Jurkat, Clone E6-1 (cell line): ENCODE data around the gene LEFTY2.
"Not testable (repeated sequence)": the region's sequence is repeated elsewhere in the genome, so short reads cannot be mapped to it uniquely, and the experiment has no call there.

Source experiments
- DNase-seq: peaks from one replicate; pipeline ENCODE4 v3.0.0-alpha.2; 2011; ENCODE audit warnings: low read depth, low spot score
- H3K4me3 ChIP-seq: 2 replicates; pipeline ENCODE4 v1.5.1; 2011; ENCODE audit warnings: mild to moderate bottlenecking, low read length, control low read depth, moderate library complexity

Gene LEFTY2

GRCh38 chr1:225958041-225958440, 17.0 kb upstream of the LEFTY2 start:
- no peak for DNase-seq
- H3K4me3 ChIP-seq = no peak overlapping the region

DNA sequence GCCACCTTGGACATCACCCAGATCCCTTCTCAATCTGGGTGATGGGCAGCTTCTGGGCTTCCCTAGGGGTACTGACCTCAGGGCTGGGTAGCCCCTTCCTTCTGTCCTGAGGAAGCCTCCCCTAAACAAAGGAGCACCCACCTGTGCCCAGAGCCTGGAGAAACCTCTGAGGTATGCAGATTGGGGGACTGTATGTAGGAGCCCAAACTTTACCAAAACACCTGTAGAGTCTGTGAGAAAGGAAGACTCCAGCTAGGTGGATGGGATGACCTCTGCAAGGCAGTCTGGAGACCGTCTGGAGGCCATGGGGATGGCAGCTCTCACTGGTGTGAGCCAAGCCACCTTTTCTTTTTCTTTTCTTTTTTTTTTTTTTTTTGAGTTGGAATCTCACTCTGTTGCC, 13.7 kb upstream of the LEFTY2 start:
- DNase-seq = no peak
- no peak overlapping the region for H3K4me3 ChIP-seq

DNA sequence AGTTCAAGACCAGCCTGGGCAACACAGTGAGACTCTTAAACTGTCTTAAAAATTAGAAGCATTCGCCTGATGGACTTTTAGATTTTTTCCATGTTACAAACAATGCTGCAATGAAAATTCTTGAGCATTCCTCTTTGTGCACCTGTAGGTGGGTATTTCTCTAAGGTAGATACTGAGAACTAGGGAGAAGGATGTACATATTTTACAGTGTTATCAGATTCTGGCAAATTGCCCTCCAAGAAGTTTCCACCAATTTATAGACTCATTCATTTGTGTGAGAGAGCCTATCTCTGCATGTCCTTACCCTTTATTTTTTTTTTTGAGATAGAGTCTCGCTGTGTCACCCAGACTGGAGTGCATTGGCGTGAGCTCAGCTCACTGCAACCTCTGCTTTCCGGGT, 12.3 kb upstream of the LEFTY2 start:
- DNase-seq = no peak
- no peak overlapping the region for H3K4me3 ChIP-seq

DNA sequence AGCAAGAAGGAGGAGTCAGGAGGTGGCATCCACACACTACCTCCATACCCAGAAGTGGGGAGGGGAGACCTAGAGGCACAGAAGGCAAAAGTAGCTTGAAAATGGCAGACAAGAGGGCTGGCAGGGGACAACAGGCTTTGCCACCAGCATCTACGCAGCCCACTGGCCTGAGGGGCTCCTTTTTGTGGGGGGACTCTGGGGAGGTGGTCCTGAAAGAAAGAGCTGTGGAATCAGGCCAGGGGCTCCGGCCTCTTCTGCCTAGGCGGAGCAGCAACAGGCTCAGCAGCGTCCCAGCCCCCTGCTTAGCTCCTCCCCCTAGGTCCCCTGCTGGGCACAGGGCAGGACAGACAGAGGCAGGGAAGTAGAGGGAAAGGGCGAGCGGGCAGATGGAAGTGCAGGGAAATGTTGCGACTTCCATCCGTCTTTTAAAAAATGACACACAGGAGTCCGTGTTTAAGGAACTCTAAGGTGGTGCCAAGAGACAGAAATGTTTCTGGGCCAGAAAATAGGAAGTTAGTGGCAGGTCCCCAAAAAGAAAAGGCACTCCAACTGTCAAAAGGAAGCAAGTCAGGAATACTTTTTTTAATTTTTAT, 10.0 kb upstream of the LEFTY2 start:
- no peak for DNase-seq
- no peak overlapping the region for H3K4me3 ChIP-seq

GRCh38 chr1:225949041-225949440, 8.0 kb upstream of the LEFTY2 start:
- no peak for DNase-seq
- no peak overlapping the region for H3K4me3 ChIP-seq

GRCh38 chr1:225946803-225947202, 5.8 kb upstream of the LEFTY2 start:
- no peak overlapping the region for H3K4me3 ChIP-seq
- no peak for DNase-seq

DNA sequence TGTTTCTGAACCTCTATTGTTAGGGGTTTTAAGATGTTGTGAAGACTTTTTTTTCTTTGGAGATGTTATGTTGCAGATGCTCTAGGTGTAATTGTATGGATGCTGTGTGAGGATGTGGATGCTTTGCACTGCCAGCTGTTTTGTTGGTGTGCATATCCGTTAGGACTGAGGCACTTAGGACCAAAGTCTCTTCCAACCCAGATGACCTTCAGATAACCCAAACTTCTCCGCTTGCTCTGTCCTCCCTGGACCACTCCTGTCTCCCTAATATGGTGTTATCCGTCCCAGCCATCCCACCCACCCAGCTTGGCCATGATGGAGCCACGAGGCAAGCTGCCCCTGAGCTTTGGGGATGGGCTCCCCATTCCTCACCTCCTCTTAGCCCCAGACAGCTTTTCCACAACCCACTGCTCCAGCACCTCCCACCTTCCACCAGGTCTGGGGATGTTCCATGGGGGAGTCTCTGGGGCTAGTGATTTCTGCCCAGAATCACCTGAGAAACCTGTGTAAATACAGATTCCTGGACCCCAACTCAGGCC, 5.1 kb upstream of the LEFTY2 start:
- DNase-seq = no peak
- H3K4me3 ChIP-seq = no peak overlapping the region

GRCh38 chr1:225945564-225945963, 4.5 kb upstream of the LEFTY2 start:
- DNase-seq = no peak
- no peak overlapping the region for H3K4me3 ChIP-seq

DNA sequence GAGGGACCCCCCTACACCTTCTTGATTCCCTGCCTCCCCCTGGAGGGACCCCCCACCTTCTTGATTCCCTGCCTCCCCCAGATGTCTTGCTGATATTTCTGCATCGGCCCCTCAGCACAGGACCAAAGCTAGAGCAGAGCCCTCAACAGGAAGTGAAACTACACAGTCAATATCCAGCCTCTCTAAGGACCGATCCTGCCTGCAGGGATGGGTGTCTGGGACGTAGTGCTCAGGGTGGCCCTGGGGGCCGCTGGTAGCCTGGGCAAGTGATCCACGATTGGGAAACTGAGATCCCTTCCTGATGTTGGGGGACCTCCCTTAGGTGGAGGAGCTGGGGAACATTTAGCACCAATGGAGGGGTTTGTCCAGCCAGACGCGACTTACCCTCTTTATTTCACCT, 3.9 kb upstream of the LEFTY2 start:
- H3K4me3 ChIP-seq = no peak overlapping the region
- no peak for DNase-seq

DNA sequence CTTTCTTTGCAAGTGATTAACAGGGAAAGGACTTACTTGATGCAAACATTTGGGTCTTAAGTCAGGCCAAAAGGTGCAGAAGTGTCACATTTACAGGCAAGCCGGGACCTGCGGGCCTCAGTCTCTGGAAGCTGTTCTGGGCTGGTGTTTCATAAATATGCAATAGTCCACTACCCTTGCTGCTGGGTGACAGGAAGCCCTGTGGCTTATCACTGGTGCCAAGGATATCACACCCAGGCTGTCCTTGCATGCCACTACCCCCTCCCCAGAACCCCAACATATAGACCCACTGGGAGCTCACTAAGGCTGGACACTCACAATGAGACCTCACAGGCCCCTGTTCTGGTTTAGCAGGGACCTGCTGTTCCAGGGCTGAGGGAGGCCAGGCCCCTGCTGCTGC, 3.4 kb upstream of the LEFTY2 start:
- DNase-seq = no peak
- no peak overlapping the region for H3K4me3 ChIP-seq

DNA sequence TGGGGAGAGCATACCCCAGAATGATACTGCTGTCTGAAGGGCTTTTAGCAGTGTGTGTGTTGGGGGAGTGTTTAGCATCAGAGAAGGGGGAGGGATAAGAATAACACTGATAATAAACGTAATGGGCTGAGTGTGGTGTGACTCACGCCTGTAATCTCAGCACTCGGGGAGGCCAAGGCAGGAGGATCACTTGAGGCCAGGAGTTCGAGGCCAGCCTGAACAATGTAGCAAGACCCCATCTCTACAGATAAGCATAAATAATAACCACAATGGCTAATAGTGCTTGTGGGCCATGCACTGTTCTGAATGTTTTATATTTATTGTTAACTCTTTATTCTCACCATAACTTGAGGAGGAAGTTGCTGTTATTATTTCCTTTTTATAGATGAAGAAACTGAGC, 2.6 kb upstream of the LEFTY2 start:
- H3K4me3 ChIP-seq = no peak overlapping the region
- DNase-seq = no peak

DNA sequence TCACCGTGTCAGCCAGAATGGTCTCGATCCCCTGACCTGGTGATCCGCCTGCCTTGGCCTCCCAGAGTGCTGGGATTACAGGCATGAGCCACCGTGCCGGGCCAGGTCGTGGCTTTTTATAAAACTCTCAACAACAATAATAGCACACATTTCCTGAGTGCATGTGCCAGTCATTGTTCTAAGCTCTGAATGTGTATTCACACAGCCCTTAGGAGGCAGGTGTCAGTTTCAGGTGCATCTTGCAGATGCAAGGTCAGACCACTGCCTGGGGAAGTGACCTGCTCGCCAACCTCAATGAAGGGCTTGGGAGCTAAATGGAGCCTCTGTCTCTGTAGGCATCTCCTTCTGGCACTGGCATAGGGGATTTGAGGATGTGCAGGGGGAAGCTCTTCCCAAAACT, 1.6 kb upstream of the LEFTY2 start:
- H3K4me3 ChIP-seq = no peak overlapping the region
- DNase-seq = no peak

DNA sequence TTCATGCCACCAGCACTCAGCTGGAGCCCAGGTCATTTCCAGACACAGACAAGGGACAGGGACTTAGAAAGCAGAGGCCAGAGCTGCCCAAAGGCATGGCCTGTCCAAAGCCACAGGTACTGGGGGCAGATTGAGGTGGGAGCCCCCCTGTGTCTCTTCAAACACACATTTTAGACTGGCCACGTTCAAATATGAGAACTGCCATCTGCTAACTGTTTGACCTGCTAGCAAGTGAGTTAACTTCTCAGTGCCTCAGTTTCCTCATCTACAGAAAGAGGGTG, 862 bp upstream of the LEFTY2 start:
- DNase-seq = no peak
- H3K4me3 ChIP-seq = no peak overlapping the region

- H3K4me3 ChIP-seq = no peak overlapping the region
- DNase-seq = no peak
These were observed 452 bp downstream of the LEFTY2 start for GRCh38 chr1:225940385-225941151.

GRCh38 chr1:225939939-225940310, 1.1 kb downstream of the LEFTY2 start:
- DNase-seq, H3K4me3 ChIP-seq: not testable (repeated sequence)

GRCh38 chr1:225939097-225939938, 1.7 kb downstream of the LEFTY2 start:
- not testable (repeated sequence) for DNase-seq, H3K4me3 ChIP-seq

DNA sequence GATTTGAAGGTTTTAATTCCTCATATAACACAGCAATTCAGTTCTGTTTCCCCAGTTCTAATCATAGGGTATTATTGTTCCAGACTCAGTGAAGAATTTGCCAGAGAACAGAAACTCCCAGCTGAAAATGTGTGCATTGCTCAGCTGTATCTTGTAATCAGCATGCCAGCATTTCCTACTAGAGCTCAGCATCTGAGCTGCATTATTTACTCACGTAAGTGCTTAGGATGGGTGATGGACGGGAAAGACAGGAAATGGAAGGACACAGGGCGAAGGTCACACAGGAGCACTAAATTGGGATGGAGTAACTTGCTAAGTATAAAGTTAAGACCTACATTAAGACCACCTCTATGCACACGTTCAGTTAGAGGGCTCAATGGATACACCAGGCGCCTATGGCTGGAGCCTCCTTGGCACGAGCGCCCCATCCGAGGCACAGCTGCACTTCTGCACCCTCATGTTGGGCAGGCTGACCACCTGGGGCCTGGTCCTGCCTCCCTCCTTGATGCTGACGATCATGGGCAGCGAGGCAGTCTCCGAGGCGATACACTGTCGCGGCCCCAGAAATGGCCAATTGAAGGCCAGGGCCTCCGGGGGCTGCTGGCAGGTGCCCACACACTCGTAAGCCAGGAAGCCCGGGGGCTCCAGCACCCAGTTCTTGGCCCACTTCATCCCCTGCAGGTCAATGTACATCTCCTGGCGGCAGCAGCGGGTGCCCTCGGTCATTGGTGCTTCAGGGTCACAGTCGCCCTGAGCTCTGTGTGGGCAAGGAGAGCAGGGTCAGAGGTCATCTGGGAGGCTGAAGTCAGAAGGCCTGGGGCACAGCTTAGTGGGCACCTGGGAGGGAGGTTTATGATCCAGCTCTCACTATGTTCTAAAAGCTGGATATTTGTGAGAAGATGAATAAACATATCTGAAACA, 3.7 kb downstream of the LEFTY2 start:
- no peak overlapping the region for H3K4me3 ChIP-seq
- no peak for DNase-seq

GRCh38 chr1:225936523-225936922, 4.5 kb downstream of the LEFTY2 start:
- no peak for DNase-seq
- no peak overlapping the region for H3K4me3 ChIP-seq

DNA sequence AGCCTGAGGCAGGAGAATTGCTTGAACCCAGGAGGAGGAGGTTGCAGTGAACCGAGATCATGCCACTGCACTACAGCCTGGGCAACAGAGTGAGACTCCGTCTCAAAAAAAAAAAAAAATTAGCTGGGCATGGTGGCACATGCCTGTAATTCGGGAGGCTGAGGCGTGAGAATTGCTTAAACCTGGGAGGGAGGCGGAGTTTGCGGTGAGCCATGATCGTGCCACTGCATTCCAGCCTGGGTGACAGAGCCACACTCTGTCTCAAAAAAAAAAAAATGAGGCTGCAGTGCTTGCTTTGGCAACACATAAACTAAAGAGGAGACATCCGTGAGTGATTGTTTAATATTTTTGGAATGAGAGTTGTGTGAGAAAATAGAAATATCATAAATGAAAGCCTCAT, 4.9 kb downstream of the LEFTY2 start:
- H3K4me3 ChIP-seq, DNase-seq: not testable (repeated sequence)
